AG08395 (cell line): ENCODE data around the gene PRKCQ.
"Not testable (repeated sequence)": the region's sequence is repeated elsewhere in the genome, so short reads cannot be mapped to it uniquely, and the experiment has no call there.

ENCODE experiments used
- DNase-seq: peaks from one replicate; pipeline ENCODE4 v3.0.0; 2012; ENCODE audit warnings: mixed read lengths, low spot score

The PRKCQ gene

DNA sequence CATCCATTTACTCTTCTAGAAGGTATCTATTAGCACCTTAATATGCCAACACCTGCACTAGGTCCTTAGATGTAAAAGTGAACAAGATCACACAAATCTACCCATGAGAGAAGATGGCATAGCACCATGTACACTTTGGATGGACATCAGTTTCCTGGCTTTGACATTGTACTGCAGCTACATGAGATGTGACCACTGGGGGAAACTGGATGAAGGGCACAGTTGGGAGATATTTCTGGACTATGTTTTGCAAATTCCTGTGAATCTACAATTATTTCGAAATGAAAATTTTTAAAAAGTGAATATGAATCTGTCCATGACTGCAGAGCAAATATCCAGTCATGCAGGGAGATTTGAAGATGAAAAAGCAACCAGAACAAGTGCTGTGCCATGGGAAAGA lies 124.5 kb downstream of the PRKCQ start:
- DNase-seq, result no peak

DNA sequence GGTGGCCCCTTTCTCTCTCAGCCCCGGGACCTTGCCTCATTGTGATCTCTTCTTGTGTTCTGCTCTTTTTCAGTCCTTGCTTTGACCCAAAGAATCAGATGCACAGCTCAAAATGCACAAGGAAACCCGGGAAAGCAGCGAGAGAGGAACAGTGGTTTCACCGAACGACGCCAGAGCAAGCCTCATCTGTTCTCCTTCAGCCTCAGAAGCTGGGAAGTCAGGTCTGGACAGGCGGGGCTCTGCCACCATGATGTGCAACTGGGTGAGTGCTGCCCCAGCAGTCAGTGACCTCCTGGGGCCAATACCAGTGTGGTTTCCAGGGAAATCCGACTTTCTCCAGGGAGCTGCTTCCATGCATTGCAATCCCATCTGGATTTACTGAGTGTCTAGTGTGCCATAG lies 133.4 kb downstream of the PRKCQ start:
- DNase-seq, result no peak

DNA sequence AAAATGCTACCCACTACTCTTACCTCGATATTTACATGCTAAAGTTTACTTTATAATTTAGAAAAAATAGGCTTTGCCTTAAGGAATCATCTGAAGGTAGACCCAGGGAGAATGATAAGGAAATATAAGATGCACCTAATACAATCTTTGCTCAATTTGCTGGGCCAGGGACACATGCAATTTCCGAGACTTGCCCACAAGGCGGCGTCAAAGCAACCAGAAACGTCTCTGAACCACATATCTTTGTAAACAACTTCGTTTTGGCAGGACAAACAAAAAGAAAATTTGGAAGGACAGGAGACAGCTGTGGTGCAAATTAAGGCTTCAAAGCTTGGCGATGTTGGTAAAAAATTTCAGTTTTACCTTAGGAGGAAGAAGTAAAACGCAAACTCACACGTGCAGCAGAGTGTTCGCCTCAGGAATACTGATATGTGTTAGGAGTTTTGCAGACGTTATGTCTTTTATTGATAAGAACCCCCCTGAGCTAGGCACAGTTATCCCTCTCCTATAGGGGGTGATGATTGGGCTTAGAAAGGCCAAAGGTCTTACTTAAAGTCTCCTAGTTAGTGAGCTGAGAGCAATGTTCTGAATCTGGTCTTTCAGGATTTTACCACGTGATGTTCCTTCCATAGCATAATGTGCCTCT lies 134.3 kb downstream of the PRKCQ start:
- DNase-seq, result peak; percentile 46

DNA sequence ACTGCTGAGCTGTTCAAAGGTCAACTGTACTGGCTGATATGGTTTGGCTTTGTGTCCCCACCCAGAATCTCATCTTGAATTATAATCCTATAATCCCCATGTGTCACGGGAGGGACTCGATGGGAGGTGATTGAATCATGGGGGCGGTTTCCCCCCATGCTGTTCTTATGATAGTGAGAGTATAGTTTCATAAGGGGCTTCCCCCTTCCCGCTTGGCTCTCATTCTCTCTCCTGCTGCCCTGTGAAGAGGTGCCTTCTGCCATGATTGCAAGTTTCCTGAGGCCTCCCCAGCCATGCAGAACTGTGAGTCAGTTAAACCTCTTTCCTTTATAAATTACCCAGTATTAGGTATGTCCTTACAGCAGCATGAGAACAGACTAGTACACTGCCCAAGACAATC lies 140.2 kb downstream of the PRKCQ start:
- DNase-seq, result not testable (repeated sequence)

- DNase-seq, result no peak
These were observed 148.2 kb downstream of the PRKCQ start for GRCh38 chr10:6431861-6432260.

GRCh38 chr10:6431186-6431585 lies 148.9 kb downstream of the PRKCQ start:
- no peak for DNase-seq

DNA sequence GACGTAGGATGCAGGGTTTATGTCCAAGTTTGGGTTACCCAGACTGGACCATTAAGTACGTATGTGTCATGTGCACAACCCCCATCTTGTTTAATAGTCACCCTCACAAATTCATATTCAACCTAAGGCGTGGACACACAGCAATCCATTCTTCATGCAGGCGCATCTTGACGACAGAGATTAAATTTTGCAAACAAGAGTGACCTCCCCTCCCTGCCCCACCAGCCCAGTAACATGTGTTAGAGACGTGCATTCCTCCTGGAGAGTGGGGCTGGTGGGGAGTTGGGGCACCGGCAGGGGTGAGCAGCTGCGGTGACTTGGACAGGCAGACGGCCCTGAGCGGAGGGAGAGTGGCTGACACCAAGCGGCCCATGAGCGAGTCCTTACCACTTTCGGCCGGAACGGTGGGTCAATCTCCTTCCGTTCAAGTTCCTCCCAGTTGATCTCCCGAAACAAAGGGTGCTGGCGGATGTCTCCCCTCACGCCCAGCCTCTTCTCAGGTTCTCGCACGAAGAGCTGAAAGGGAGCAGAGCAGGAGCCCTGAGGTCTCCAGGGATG lies 149.6 kb downstream of the PRKCQ start:
- DNase-seq, result no peak

- no peak for DNase-seq
These were observed 152.6 kb downstream of the PRKCQ start for GRCh38 chr10:6427357-6427959.

- no peak for DNase-seq
These were observed 153.8 kb downstream of the PRKCQ start for GRCh38 chr10:6426317-6426716.

DNA sequence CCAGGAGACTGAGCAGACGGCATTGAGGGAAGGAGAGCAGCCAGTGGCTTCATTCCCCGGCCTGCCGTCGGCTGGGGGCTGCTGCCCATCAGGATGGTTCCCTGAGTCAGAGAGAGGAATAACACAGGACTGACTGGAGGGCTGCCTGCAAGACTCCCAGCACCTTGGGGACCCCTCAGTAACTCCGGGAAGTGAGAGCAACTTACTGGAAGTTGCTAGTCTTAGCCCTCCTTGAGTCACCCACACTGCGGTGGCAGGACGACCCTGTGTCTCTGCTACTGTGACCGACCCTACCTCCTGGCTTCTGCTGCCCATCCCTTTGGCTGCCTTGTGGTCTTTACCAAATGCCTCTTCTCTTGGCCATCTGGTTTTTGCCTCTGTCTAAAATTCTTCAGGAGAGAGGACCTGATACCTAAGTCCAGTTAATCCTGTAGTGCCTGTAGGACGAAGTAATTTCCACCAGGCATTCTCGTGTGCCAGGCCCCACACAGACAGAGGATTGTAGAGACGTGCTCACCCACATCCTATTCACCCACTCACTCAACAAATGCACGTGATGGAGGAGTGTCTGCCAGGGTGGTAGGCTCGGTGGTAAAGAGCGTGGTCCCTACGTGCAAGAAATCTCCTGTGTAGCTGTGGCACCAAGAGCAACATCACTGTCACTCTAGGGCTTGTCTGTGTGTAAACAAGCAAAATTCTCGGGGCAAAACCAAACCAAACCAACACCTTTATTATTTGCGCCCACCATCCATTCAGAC lies 156.5 kb downstream of the PRKCQ start:
- no peak for DNase-seq

GRCh38 chr10:6423004-6423403 lies 157.1 kb downstream of the PRKCQ start:
- peak; percentile 38 for DNase-seq

GRCh38 chr10:6418613-6419216 lies 161.4 kb downstream of the PRKCQ start:
- DNase-seq, result no peak

- DNase-seq, result no peak
These were observed 161.9 kb downstream of the PRKCQ start for GRCh38 chr10:6418167-6418566.

DNA sequence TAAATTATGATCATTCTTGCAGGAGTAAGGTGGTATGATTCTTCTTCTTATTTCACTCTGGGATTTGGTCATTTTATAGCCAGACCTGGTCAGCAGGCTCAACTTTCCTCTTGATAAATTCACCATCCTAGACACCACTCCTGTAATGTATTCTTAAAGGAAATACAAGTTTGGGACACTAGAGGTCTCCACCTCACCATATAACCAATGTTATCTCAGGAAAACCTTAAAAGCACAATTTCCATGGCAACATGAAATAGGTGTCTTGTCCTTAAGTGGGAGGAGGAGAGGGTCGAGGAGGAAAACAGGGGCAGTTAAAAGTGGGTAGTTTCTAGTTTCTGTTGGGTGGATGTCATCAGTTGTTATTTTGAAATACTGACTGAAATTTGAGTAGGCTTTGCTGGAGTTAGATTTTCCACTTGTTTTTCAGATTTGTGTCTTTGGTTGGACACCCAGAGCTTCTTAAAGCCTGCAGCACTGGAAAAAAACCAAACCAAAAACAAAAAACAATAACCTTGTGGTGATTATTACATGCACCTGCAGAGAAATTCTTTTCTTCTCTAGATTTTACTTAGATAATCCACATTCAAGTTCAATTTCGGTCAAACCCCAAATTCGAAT lies 163.1 kb downstream of the PRKCQ start:
- DNase-seq, result peak; percentile 58

DNA sequence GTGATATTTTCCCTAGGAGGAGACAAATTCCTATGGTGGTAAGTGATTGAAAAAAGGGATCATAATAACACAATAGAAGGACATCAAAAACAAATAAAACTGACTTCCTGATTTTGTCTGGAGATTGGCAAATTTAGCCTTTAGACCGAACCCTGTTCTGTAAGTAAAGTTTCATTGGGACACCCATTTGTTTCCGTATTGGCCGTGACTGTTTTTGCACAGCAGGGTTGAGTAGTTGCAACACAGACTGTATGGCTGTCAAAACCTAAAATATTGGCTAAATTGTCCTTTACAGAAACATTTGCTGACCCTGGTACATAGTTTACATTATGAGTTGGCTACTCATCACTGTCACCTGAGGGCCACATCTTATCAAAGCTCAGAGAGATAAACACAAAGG lies 168.6 kb downstream of the PRKCQ start:
- no peak for DNase-seq

- no peak for DNase-seq
These were observed 169.2 kb downstream of the PRKCQ start for GRCh38 chr10:6410830-6411229.

DNA sequence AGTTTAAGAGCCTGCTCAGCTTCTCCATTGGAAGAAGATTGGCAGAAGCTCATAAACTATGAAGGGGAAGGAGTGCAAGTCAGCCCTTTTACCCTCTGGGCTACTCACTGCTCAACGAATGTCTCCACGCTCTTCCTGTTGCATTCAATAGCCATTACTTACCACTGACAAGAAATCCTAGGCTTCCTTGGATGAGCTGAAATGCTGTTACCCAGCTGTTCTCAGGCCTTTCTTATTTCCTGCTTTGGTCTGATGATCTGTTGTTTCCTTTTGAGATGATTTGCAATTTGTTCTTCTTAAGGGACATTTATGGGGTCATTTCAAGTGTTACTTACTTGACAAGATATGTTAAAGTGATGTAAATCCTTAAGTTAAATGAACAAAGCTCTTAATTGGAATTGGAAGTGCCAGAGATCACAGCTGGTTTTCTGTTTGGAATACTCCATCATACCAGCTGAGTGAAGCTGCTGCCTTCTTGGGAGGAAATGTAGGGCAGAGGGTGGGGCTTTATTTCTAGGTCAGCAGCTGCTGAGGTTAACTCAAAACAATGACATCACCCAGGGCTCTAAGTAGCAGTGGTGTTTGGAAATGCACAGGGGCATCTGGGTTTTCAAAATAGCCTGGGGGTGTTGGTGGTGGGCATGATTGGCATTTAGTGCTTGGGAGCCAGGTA lies 170.0 kb downstream of the PRKCQ start:
- DNase-seq, result peak; percentile 62

- DNase-seq, result no peak
These were observed 171.3 kb downstream of the PRKCQ start for GRCh38 chr10:6408799-6409198.

- DNase-seq, result no peak
These were observed 172.9 kb downstream of the PRKCQ start for GRCh38 chr10:6407034-6407721.

GRCh38 chr10:6406220-6407033 lies 173.6 kb downstream of the PRKCQ start:
- peak; percentile 34 for DNase-seq
